ENCODE measurements around the gene ANGPTL4.

Gene ANGPTL4

DNA sequence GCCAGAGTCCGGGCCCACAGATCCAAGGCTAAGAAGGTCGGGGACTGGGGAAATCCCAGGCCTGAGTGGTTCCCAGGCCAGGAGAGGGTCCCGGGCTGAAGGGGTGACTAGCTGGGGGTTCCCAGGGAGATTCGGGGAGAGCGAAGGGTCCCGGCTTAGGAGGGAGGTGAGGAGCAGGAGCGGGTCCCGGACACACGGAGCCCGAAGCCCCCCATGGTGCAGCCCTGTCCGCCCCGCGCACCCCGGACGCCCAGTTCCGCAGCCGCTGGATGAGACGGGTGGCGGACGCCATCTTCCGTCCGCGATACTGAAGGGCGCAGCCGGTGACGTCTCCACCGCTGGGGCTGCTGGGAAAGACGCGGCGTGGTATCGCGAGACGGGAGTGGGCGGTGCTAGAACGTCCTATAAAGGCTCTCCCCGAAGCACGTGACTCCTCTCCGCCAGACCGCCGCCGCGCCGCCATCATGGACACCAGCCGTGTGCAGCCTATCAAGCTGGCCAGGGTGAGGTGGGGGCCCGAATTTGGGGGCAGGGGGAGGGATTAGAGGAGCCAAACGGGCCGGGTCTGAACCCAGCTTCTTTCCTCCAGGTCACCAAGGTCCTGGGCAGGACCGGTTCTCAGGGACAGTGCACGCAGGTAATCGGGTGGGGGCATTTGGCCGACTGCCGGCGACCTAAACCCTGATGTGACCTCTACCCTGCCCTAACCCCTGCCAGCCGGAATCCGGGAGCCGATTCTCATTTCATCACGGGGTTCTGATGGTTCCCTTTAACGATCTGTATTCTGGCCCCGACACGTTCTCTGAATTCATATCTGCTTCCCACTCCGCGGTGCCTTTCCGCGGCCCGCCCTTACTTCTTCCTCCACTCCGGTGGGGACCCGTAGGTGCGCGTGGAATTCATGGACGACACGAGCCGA, 42.6 kb upstream of the ANGPTL4 start, which contains the start of the genes NDUFA7 and RPS28:
NDUFA7 (minus strand) TSS at position 309 of the 919 bp plus-strand sequence; CDS start at position 292, 17 bp downstream.
RPS28 (plus strand) TSS at position 430 of the 919 bp plus-strand sequence; CDS start at position 465, 35 bp downstream.
- TF ChIP-seq, protein P1, sequence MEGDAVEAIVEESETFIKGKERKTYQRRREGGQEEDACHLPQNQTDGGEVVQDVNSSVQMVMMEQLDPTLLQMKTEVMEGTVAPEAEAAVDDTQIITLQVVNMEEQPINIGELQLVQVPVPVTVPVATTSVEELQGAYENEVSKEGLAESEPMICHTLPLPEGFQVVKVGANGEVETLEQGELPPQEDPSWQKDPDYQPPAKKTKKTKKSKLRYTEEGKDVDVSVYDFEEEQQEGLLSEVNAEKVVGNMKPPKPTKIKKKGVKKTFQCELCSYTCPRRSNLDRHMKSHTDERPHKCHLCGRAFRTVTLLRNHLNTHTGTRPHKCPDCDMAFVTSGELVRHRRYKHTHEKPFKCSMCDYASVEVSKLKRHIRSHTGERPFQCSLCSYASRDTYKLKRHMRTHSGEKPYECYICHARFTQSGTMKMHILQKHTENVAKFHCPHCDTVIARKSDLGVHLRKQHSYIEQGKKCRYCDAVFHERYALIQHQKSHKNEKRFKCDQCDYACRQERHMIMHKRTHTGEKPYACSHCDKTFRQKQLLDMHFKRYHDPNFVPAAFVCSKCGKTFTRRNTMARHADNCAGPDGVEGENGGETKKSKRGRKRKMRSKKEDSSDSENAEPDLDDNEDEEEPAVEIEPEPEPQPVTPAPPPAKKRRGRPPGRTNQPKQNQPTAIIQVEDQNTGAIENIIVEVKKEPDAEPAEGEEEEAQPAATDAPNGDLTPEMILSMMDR (IDR thresholded peaks at IDR 0.05; ENCODE audit: borderline replicate concordance, insufficient read depth, low read depth, low read length) = peak; percentile 31; the same call in 1 of the 2 replicates

DNA sequence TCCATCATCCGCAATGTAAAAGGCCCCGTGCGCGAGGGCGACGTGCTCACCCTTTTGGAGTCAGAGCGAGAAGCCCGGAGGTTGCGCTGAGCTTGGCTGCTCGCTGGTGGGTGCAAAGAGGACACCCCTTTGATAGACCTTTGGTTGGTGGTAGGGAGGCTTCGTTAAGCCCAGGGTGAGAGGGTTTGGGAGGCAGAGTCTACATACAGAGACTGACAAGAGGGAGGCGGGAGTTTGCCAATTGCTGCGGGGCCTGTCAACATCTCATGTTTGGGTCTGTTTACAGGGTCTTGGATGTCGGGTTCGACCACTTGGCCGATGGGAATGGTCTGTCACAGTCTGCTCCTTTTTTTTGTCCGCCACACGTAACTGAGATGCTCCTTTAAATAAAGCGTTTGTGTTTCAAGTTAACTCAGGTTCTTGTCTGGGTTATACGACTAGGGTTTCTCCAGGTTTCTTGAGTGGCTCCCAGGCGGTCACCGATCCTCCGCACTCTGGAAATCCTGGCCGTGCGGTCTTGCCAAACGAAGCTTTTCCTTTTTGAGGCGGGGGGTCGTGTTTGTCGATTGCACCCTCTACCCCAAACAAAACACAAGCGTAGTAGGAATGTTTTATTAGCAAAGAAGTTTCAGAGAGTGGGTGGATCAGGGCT, 41.8 kb upstream of the ANGPTL4 start:
- TF ChIP-seq, protein P1 (IDR thresholded peaks at IDR 0.05; ENCODE audit: borderline replicate concordance, insufficient read depth, low read depth, low read length) = no peak

More for the DNA sequence above, 42.6 kb upstream of the ANGPTL4 start, which contains the start of the genes NDUFA7 and RPS28:
- H3K4me3 ChIP-seq (ENCODE audit: low read depth, low read length) = peak within 1 kb of the TSS; percentile 95

DNA sequence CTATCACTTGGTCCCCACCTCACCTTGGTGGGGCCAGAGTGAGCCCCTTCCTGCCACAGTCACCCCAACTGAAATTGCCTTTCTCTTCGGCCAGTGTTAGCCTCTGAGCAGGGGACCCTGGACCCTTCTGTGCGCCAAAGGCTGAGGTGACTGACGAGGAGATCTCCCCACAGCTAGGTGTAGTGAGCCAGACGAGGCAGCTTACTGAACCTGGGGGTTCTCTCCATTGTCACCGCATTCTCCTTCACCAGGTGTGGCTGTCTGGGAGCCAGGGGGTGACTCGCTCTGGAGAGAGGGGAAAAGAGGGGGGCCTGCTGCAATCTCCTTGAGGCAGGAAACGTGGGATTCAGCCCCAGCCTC, 41.3 kb upstream of the ANGPTL4 start:
- H3K4me3 ChIP-seq (ENCODE audit: low read depth, low read length) = peak overlapping the region; percentile 95
- TF ChIP-seq, protein P1 (IDR thresholded peaks at IDR 0.05; ENCODE audit: borderline replicate concordance, insufficient read depth, low read depth, low read length) = no peak

More for the DNA sequence above, 41.8 kb upstream of the ANGPTL4 start:
- H3K4me3 ChIP-seq (ENCODE audit: low read depth, low read length) = peak overlapping the region; percentile 95

DNA sequence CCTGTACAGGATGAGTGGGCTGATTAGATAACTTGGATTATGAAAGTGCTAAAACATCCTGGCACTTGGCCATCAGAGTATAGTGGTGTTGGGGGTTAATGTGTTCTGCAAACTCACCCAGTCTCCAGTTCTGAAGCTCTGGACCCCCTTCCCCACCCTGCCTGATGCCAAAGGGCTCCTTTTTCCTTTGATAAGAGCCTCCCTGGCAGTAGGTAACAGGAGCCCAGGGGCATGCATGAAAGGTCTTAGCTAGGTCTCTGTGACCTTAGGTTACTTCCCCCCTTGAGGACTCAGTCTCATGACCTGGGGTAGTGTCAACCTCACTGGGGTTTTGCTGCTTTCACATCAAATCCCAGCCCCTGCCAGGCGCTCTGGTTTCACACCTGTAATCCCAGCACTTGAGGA, 40.2 kb upstream of the ANGPTL4 start:
- no peak overlapping the region for H3K4me3 ChIP-seq (ENCODE audit: low read depth, low read length)
- TF ChIP-seq, protein P1 (IDR thresholded peaks at IDR 0.05; ENCODE audit: borderline replicate concordance, insufficient read depth, low read depth, low read length) = no peak

DNA sequence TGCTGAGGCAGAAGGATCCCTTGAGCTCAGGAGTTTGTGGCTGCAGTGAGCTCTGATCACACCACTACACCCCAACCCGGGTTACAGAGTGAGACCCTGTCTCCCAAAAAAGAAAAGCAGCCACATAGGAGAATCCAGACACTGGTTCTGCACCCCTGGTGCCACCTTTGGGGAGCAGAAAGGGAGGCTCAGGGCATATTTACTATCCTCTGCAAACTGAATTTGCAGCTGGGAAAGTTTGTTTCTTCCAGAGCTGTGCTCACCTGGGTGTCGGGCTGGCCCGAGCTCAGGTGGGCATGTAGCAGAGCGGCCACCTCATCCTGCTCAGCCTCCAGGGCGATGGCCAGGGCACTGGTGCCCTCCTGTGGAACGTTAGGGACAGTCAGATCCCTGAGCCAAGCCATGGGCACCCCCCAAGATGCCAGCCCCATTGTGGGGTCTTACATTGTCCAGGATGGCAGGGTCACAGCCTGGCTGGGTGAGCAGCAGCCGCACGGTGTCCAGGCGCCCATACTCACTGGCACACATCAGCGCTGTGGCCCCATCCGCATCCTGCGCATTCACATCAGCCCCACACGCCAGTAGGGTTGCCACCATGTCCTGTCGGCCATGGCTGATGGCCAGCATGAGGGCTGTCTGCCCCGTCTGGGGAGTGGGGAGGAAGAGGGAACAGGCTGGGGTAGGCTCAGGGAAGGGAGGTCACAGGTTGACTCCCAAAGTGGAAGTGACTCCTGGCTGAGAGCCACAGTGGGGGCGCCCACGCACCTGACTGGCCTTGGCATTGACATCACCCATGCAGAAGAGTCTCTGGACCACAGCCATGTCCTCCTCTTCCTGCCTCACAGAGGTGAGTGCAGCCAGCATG, 39.5 kb upstream of the ANGPTL4 start:
- TF ChIP-seq, protein P1 (IDR thresholded peaks at IDR 0.05; ENCODE audit: borderline replicate concordance, insufficient read depth, low read depth, low read length) = no peak
- no peak overlapping the region for H3K4me3 ChIP-seq (ENCODE audit: low read depth, low read length)

DNA sequence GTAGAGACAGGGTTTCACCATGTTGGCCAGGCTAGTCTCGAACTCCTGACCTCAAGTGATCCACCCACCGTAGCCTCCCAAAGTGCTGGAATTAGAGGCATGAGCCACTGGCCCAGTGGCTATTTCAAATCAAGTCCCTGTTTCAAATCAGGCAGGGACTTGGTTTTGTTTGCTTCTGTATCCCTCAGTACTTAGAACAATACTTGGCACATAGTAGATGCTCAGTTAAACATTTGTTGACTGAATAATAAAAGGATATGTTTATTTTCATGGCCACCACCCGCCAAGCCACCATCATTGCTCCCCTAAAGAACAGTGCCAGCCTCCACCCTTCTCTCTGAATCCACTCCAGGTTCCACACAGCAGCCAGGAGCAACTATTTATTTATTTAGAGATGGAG, 38.5 kb upstream of the ANGPTL4 start:
- no peak overlapping the region for H3K4me3 ChIP-seq (ENCODE audit: low read depth, low read length)
- TF ChIP-seq, protein P1 (IDR thresholded peaks at IDR 0.05; ENCODE audit: borderline replicate concordance, insufficient read depth, low read depth, low read length) = no peak

Measured in GM12875 (cell line).